ENCODE measurements around the gene PMEPA1. TPM values are rescaled to one million over a fixed set of nuclear protein-coding genes. Genes with fewer than 3 reads are reported as not detected.

PMEPA1 gene
- total RNA-seq, 4 donors from 2014 or later, result 3.3 to 5.5 (median 4.6) TPM

- Histone ChIP-seq H3K9me3 (no peaks in the 10 kb centered on the region), H3K36me3 (peaks cover 0 to 9% (median 0%) of the 10 kb centered on the region in 3 donors), H3K27me3 (no peaks in the 10 kb centered on the region), H3K4me3 (no peak overlapping the region), H3K4me1 (peaks cover 0 to 17% (median 4%) of the 10 kb centered on the region in 4 donors), H3K27ac (no peak overlapping the region)
- peak in 2 of 3 donors; percentile 41 to 43 for DNase-seq
- TF ChIP-seq CTCF (IDR thresholded peaks at IDR 0.05), result no peak
- no peak for TF ChIP-seq POLR2A (IDR thresholded peaks at IDR 0.05)
Observed at GRCh38 chr20:57660922-57661745, 48.7 kb downstream of the PMEPA1 start.

GRCh38 chr20:57660181-57660921 is 49.5 kb downstream of the PMEPA1 start:
- no peak for DNase-seq
- H3K4me1 ChIP-seq, result peaks cover 0 to 17% (median 4%) of the 10 kb centered on the region in 4 donors
- TF ChIP-seq POLR2A (IDR thresholded peaks at IDR 0.05) (no peak), CTCF (IDR thresholded peaks at IDR 0.05) (no peak)
- H3K27me3 ChIP-seq, result no peaks in the 10 kb centered on the region
- no peak overlapping the region for H3K4me3 ChIP-seq
- H3K9me3 ChIP-seq, result no peaks in the 10 kb centered on the region
- no peak overlapping the region for H3K27ac ChIP-seq
- peaks cover 0 to 9% (median 0%) of the 10 kb centered on the region in 3 donors for H3K36me3 ChIP-seq

GRCh38 chr20:57659517-57660180 is 50.2 kb downstream of the PMEPA1 start:
- Histone ChIP-seq H3K27ac (no peak overlapping the region), H3K4me1 (peaks cover 0 to 18% (median 4%) of the 10 kb centered on the region in 4 donors), H3K27me3 (no peaks in the 10 kb centered on the region), H3K4me3 (no peak overlapping the region), H3K36me3 (peaks cover 0 to 9% (median 0%) of the 10 kb centered on the region in 3 donors), H3K9me3 (no peaks in the 10 kb centered on the region)
- DNase-seq, result peak in 2 of 3 donors; percentile 38 to 39
- TF ChIP-seq POLR2A (IDR thresholded peaks at IDR 0.05), result no peak
- TF ChIP-seq CTCF (IDR thresholded peaks at IDR 0.05), result no peak

- Histone ChIP-seq H3K27ac (no peak overlapping the region), H3K36me3 (peaks cover 0 to 9% (median 0%) of the 10 kb centered on the region in 3 donors)
Observed at GRCh38 chr20:57658833-57659516, 50.8 kb downstream of the PMEPA1 start.

More at GRCh38 chr20:57658833-57659516, 50.8 kb downstream of the PMEPA1 start:
- no peaks in the 10 kb centered on the region for H3K9me3 ChIP-seq
- TF ChIP-seq CTCF (IDR thresholded peaks at IDR 0.05) (no peak), POLR2A (IDR thresholded peaks at IDR 0.05) (no peak)
- H3K4me1 ChIP-seq, result peaks cover 0 to 23% (median 4%) of the 10 kb centered on the region in 4 donors
- H3K4me3 ChIP-seq, result no peak overlapping the region
- peak in 2 of 3 donors; percentile 41 to 42 for DNase-seq
- H3K27me3 ChIP-seq, result no peaks in the 10 kb centered on the region

Measured in Peyer's patch (tissue), 4 donors.